ENCODE results near the gene PSMB10. TPM values are rescaled to one million over a fixed set of nuclear protein-coding genes. Genes with fewer than 3 reads are reported as not detected.

Gene PSMB10
- total RNA-seq, 1 experiment from 2014 or later: 24.5 TPM

DNA sequence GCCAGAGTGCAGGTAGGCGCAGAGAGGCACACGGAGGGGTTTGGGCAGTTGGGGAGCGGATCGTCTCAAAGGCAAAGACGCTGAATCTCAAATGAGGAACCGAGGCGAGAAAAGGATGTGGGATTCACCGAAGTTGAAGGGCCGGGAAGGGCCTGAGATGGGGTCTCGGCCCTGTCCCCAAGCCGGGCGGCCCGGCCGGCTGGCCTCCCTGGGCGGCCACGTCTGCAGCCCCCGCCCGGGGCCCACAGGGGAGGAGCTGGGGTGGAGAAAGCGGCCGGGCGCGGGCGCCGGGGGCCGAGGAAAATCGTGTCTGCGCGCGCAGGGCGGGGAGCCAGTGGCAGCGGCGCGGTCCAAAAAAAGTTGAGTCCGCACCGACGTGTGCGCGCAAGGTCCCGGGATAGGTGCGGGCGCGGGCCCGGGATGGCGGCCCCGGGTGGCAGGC, 31.3 kb upstream of the PSMB10 start:
- Histone ChIP-seq H3K14ac (ENCODE audit: insufficient read depth, low read length) (peak overlapping the region; percentile 80; the same call in 1 of the 2 replicates), H3K79me1 (ENCODE audit: insufficient read depth, low read depth, low read length, poor library complexity, severe bottlenecking) (peaks cover 4% of the 10 kb centered on the region), H2BK20ac (ENCODE audit: low read depth, low read length, poor library complexity, severe bottlenecking) (no peak overlapping the region), H4K5ac (ENCODE audit: insufficient read length, low read depth, low read length) (no peak overlapping the region), H3K79me2 (ENCODE audit: insufficient read depth, low read length) (no peaks in the 10 kb centered on the region; the same call in 1 of the 2 replicates), H2BK12ac (ENCODE audit: insufficient read length, low read depth, low read length) (no peak overlapping the region), H3K56ac (ENCODE audit: insufficient read length, low read depth, low read length) (no peak overlapping the region), H2BK15ac (ENCODE audit: low read depth, low read length) (no peak overlapping the region), H3T11ph (ENCODE audit: low read length) (no peak overlapping the region), H4K91ac (ENCODE audit: insufficient read length, low read depth, low read length) (no peak overlapping the region), H2AK5ac (ENCODE audit: insufficient read length, low read length) (no peak overlapping the region), H3K27me3 (ENCODE audit: insufficient read depth, low read length) (no peaks in the 10 kb centered on the region), H3K4me1 (ENCODE audit: insufficient read depth, low read length) (peaks cover 5% of the 10 kb centered on the region; the same call in 1 of the 2 replicates), H3K9ac (ENCODE audit: extremely low read depth, insufficient read length, low read length) (peak overlapping the region; percentile 33), H3K4ac (ENCODE audit: low read depth, low read length) (no peak overlapping the region), H4K8ac (replicated peaks; ENCODE audit: insufficient read length, low read depth, low read length) (no peak overlapping the region), H2AFZ (ENCODE audit: low read length) (no peak overlapping the region), H3K9me3 (ENCODE audit: control insufficient read depth, low read depth, low read length) (no peaks in the 10 kb centered on the region), H4K20me1 (ENCODE audit: control insufficient read depth, insufficient read depth, insufficient read length) (peaks cover 3% of the 10 kb centered on the region), H2BK120ac (ENCODE audit: low read depth, low read length, poor library complexity, severe bottlenecking) (no peak overlapping the region), H3K18ac (ENCODE audit: insufficient read length, low read depth, low read length) (no peak overlapping the region), H3K27ac (ENCODE audit: insufficient read length, low read depth, low read length) (no peak overlapping the region), H2BK5ac (ENCODE audit: insufficient read length, low read length) (no peak overlapping the region), H3K4me2 (ENCODE audit: insufficient read depth, insufficient read length, low read length) (peak overlapping the region; percentile 66), H3K23me2 (ENCODE audit: insufficient read length, low read depth, low read length, poor library complexity, severe bottlenecking) (peaks cover 3% of the 10 kb centered on the region), H3K23ac (ENCODE audit: insufficient read length, low read depth, low read length) (no peak overlapping the region)
- Mint-ChIP-seq H3K36me3 (ENCODE audit: insufficient read depth in 1 of 3, low read depth in 3 of 3) (peaks cover 2 to 17% (median 2%) of the 10 kb centered on the region in 3 experiments; a peak in 6 of 7 replicates), H3K4me3 (peak overlapping the region; percentile 93 to 95), H3K4me1 (peaks cover 37 to 42% of the 10 kb centered on the region in 2 experiments), H3K9me3 (no peaks in the 10 kb centered on the region; a peak in 1 of 5 replicates), H3K27me3 (ENCODE audit: low read depth) (peaks cover 2% of the 10 kb centered on the region), H3K27ac (peak overlapping the region; percentile 46 to 93 (median 57); a peak in 3 of 7 replicates)
- no CpG with 5 or more reads among the region's 45 CpGs for WGBS (ENCODE audit: extremely low coverage, insufficient read length, low lambda C conversion rate)
- no peak for DNase-seq
- TF ChIP-seq, protein P1, sequence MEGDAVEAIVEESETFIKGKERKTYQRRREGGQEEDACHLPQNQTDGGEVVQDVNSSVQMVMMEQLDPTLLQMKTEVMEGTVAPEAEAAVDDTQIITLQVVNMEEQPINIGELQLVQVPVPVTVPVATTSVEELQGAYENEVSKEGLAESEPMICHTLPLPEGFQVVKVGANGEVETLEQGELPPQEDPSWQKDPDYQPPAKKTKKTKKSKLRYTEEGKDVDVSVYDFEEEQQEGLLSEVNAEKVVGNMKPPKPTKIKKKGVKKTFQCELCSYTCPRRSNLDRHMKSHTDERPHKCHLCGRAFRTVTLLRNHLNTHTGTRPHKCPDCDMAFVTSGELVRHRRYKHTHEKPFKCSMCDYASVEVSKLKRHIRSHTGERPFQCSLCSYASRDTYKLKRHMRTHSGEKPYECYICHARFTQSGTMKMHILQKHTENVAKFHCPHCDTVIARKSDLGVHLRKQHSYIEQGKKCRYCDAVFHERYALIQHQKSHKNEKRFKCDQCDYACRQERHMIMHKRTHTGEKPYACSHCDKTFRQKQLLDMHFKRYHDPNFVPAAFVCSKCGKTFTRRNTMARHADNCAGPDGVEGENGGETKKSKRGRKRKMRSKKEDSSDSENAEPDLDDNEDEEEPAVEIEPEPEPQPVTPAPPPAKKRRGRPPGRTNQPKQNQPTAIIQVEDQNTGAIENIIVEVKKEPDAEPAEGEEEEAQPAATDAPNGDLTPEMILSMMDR (conservative IDR thresholded peaks at IDR 0.05): no peak
